ENCODE data around the gene TCF12.

TCF12 gene

DNA sequence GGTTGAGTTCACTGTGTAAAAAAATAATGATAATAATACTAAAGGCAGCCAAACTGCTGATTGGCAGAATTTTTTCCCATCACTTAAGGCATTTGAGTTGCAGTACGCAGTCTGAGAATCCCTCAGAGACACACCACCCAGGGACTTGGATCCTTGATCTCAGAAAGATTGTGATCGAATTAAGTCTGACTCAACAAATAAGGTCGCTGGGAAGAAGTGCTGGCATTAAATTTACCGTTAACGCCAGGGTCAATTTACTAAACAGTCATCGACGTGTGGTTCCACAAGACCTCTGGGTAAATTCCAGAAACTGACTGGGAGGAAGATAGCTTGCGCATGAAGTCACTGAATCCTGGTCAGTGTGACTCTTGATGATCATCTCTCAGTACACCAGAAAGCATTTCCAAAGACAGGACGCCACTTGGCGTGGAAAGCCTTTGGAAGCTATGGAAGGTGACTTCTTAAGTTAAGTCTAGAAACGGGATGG is 409.6 kb downstream of the TCF12 start:
- no peak for DNase-seq

DNA sequence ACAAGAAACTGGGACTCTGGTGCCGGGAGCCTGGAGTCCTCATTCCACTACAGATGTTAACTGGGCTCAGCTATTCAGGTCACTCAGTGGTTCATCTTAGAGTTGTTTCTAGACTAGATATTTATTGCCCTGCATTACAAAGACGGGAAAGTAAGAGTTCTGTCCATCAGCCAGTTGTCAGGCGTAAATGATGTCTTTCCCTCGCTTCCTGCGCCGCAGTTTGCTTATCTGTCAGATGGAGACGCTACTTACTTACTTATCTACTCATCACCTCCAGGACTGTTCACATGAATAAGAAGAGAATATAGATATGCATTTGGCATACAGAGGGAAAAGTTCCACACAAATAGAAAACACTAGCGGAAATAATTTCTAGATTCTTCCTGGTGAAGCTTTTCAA is 410.0 kb downstream of the TCF12 start:
- no peak for DNase-seq

DNA sequence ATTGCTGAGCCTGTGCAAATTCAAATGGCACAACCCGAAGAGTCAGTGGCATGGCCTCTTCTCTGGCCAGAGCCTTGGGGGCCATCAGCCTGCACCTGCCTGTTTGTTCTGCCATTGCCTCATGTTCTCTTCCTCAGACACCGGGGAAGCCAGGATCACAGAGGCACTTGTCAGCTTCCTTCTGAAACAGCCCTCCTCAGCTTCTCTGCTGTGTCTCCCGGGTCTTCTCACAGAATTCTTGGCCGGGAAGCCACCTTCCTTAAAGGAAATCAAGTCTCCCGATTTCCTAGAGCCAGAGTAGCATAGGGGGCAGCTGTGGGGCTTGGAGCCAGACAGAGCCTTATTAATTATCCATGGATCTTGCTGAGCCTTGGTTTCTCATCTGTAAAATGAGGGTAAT is 410.5 kb downstream of the TCF12 start:
- DNase-seq = no peak

DNA sequence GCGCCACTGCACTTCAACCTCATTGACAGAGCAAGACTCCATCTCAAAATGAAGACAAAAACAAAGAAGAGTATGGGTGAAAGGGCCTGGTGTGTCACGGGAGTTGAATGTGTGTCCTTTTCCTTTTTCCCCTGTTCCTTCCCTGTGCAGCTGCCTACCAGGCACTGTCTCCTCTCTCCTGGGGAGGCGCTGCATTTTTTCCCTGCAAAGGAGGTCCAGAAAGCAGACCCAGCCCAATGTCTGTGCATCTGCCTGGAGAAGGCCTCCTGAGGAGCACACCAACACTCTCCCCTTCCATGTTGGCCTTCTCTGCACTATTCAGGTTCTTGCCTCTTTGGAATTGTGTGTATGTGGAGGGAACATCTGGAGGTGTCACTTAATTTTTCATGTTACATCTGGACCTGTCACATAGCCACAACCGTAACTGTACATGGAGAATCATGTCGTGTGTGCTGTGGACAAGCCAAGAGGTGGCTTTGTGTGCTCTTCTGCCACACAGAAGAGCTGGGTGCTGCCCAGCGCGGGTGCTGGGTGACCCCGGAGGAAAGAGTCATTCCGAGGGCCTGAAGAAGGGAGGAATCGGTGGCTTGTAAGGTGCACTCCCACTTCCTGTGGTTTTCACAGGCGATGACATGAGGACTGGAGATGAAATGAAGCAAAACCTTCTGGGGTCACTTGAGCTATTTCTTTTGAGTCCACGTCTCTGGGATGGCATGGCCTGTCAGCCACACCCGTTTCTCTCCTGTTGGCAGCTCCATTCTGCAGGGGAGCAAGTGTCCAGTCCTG is 411.3 kb downstream of the TCF12 start:
- DNase-seq = no peak

DNA sequence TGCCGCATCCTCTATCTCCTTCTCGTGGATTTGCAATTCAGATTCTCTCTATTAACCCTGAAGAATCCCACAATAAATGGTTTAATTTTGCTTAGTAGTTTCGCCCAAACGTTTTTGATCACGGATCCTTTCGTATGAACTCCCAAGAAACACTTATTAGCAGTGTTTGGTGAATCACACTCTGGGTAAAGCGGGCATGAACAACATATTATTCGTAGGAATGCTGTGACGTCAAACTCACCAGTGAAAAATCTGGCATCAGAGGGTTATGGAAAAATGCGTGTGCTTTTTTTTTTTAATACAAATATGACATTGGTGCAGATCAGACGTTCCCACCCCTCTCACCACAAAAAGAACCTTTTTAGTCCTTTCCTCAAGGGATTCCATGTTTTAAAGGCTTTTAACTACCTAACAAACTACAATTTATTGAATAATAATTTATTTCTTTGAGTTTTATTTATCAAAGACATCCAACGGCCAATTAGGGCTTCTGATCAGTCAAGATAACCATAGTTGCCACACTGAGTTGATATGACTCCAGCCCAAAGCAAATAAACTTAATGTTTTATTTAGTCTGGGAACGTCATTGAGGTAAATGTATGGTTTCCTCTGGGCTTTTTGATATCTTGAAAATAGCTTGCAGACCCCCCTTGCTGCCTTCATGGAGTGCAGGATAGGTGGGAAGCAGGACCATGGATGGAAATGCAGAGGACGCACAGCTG is 412.3 kb downstream of the TCF12 start:
- DNase-seq = no peak

DNA sequence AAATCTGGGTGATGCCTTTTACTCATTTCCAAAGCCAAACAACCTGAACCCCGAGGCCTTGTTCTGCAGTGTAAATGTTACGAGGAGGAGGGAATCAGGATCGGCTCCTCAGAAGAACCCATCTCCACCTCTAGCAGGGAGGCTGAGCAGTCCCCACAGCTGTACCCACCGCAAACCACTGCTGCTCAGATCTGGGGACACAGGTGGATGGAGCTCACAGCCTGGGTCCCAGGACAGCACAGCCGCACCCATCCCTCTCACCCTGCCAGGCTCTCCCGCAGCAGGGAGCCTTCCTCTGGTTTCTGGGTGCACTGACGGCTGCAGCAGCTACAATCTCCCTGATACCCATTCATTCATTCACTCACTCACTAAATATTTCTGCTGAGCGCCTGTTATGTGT is 413.9 kb downstream of the TCF12 start:
- no peak for DNase-seq

DNA sequence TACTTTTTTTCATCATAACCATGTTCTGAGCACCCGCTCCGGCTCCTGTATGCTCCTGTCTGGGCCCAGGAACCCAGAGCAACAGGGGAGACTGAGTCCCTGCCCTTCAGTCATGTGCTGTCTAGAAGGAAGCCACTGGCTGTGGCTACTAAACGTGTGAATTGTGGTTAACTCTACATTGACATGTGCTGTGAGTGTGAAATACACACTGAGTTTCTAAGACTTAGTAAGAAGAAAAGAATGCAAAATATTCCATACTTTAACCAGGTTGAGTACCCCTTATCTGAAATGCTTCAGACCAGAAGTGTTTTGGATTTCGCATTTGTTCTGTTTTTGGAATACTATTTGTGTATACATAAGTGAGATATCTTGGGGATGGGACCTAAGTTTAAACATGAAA is 415.0 kb downstream of the TCF12 start:
- no peak for DNase-seq

DNA sequence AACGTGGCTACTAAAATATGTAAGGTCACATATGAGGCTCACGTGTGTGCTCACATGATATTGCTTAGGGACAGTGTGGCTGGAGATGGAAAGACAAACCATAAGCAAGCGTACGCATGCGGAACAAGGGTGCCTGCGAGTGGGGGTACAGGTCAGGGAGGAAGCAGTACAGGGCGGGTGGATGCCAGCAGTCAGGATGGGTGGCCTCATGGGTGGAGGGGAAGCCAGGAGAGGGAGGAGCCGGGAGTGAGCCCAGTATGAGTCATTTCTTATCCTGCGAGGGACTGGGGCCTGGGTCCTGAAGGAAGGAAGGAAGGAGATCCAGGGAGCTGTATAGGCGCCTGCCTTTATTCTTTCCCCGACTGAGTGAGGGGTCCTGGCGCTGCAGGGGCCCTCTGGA is 415.8 kb downstream of the TCF12 start:
- no peak for DNase-seq

DNA sequence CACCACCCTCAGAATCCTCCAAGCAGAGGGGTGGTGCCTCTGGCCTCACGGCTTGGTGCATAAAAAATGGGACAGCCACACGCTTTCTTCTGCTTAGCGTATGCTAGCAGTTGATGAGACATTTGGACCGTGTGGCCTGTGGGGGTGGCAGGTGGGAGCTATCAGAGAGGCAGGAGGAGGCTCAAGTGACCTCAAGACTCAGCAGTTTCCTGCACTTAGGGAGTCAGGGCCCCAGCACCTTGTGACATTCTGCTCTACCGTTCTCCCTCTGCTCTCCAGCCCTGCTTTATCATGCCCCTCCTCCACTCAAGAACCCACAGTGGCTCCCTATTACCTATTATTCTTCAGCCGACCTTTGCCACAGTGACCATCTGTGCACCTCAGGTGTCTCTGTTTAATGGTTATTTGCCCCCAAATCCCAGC is 416.9 kb downstream of the TCF12 start:
- no peak for DNase-seq

DNA sequence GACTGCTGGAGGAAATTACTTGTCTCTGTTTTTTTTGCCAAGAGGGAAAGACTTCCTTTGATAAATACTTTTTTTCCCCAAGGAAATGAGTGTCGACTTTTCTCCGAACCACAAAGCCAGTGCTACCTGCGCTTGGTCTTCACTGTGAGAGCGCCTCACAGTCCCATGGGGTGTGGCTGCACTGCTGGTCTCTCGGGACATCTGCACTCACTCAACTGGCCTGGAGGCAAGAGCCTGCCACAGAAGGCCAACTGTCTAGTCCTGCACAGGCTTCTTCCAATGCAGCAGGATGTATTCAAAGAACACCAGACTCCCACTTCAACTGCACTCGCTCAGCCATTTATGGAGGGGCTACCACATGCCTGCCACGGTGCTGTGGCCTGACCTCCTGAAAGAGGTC is 417.3 kb downstream of the TCF12 start:
- DNase-seq = no peak

DNA sequence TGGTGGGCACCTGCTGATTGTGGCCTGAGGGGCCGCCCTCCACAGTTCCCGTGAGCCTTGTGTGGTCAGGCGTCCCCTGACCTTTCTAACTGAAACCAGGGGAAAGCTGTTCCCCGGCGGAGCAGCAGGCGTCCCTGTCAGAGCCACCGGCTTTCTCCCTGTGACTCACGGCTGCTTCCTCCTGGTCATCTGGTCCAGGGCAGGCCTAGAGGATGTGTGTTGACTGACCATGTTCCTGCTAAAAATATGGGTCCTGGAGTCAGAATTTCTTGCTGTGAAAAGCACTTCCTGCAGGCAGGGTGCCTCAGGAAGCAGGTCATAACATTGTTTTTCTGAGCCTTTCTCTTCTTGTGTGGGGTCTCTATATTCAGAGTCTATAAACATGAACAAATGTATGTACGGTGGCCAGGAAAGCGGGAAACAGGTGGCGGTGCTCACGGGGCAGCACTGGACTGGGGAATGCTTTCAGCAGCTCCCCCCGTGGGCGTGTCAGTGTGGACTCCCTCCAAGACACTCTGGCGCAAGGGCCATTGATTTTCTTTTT is 419.5 kb downstream of the TCF12 start:
- DNase-seq = no peak

DNA sequence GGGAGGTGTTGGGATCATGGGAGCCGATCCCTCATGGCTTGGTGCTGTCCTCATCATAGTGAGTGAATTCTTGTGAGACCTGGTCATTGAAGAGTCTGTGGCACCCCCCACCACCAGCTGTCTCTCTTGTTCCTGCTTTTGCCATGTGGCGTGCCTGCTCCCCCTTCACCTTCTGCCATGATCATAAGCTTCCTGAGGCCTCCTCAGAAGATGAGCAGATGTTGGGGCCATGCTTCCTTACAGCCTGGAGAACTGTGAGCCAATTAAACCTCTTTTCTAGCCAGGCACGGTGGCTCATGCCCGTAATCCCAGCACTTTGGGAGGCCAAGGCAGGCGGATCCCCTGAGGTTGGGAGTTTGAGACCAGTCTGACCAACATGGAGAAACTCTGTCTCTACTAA is 420.9 kb downstream of the TCF12 start:
- no peak for DNase-seq

Measured in activated naive CD4-positive, alpha-beta T cell (primary cell).